B cell (primary cell): ENCODE data around the gene MED15.

Source experiments
- CTCF ChIP-seq: fragments of 200-600 bp; IDR thresholded peaks from one replicate; pipeline ENCODE4 v1.8.0; 2022; ENCODE audit warnings: antibody characterized with exemption, mild to moderate bottlenecking
- EZH2 ChIP-seq: IDR thresholded peaks from 2 replicates; pipeline ENCODE4 v1.6.1; 2012; ENCODE audit warnings: borderline replicate concordance, low read depth, mild to moderate bottlenecking, moderate library complexity, low read length; ENCODE audit not compliant: insufficient read depth, poor library complexity, severe bottlenecking

GRCh38 chr22:20533879-20534265 lies 26.5 kb downstream of the MED15 start:
- no peak for TF ChIP-seq CTCF
- no peak for TF ChIP-seq EZH2
